Skeletal muscle satellite cell (primary cell): ENCODE measurements around the gene ZNF518A.

Experiments
- H3K27me3 ChIP-seq: 2 replicates; pipeline ENCODE4 v1.7.0; 2013; ENCODE audit warnings: low read length; ENCODE audit not compliant: control insufficient read depth, insufficient read depth
- H3K36me3 ChIP-seq: 2 replicates; pipeline ENCODE4 v1.7.0; 2013; ENCODE audit warnings: mild to moderate bottlenecking, control low read depth, low read length; ENCODE audit not compliant: insufficient read depth
- H3K4me1 ChIP-seq: 2 replicates; pipeline ENCODE4 v1.7.0; 2013; ENCODE audit warnings: low read length; ENCODE audit not compliant: control insufficient read depth, insufficient read depth
- H3K4me2 ChIP-seq: 2 replicates; pipeline ENCODE4 v1.7.0; 2013; ENCODE audit warnings: mild to moderate bottlenecking, low read length
- H3K4me3 ChIP-seq: 2 replicates; pipeline ENCODE4 v1.7.0; 2013; ENCODE audit warnings: low read length
- H3K9ac ChIP-seq: 2 replicates; pipeline ENCODE4 v1.7.0; 2013; ENCODE audit warnings: mild to moderate bottlenecking, low read depth, low read length, moderate library complexity
- H3K9me3 ChIP-seq: replicated peaks from 2 replicates; pipeline ENCODE4 v1.7.0; 2013; ENCODE audit warnings: mild to moderate bottlenecking, control low read depth, low read length
- small RNA-seq: library from RNA; depleted of rRNA; stranded (forward); fragments of <200 nt; gene quantifications from one replicate; pipeline ENCODE3, GENCODE V24; 2012

ZNF518A gene

DNA sequence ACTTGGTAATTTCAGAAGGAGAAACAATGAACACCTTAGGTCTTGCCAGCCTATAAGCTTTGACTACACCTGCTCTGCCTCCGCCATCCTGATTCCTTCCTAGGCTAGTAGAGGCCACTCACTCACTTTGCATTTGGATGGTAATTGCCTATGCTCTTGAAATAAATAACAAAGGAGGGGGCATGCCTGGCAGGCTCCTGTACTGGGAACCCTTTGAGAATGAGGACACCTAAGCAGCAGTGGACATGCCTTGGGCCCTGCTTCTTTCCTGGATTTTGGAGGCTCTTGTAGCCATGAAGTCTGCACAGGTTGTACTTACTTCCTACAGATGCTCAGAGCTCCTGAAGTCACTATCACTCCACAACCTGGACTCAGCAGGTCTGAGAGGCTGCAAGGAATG, 75.5 kb downstream of the ZNF518A start:
- Histone ChIP-seq H3K4me2 (no peak overlapping the region), H3K36me3 (no peaks in the 10 kb centered on the region), H3K27me3 (peaks cover 7% of the 10 kb centered on the region), H3K9me3 (no peaks in the 10 kb centered on the region), H3K4me3 (no peak overlapping the region), H3K4me1 (no peaks in the 10 kb centered on the region), H3K9ac (no peak overlapping the region)

DNA sequence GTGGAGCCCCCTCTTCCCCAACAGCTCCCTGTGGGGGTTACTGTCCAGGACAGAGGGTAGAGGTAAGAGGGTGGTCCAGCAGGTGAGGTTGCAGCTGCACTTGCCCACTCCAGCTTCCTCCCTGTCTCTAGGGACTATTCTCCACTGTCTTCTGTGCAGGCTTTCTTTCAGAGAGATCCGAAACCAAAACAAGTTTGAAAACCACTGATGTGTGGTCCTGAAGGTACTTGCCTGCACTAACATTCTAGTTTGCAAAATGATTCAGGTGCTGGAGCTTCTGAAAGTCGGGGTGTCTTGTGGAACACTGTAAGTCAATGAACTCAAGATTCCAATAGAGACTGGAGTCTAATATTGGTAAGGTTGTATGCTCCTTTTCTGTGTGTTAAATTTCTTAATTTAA, 78.2 kb downstream of the ZNF518A start:
- peaks cover 3% of the 10 kb centered on the region for H3K27me3 ChIP-seq
- no peak overlapping the region for H3K4me3 ChIP-seq
- no peaks in the 10 kb centered on the region for H3K4me1 ChIP-seq
- no peak overlapping the region for H3K4me2 ChIP-seq
- H3K9me3 ChIP-seq = no peaks in the 10 kb centered on the region
- H3K36me3 ChIP-seq = no peaks in the 10 kb centered on the region
- H3K9ac ChIP-seq = no peak overlapping the region

DNA sequence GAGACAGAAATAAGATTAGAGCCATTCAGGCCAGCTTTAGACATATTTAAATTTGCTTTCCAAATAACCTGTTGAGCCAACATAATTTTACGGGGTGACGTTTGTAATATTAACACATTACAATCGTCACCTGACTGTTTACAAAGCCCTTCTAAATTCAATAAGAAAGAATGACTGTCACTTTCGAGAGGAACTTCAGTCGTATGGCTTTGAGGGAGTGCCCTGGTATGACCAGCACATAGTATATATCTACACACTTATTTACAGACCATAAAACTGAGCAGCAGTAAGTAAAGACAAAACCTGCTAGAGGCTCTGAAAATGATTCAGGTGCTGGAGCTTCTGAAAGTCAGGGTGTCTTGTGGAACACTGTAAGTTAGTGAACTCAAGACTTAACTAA, 78.8 kb downstream of the ZNF518A start:
- Histone ChIP-seq H3K9me3 (no peaks in the 10 kb centered on the region), H3K27me3 (peaks cover 3% of the 10 kb centered on the region), H3K36me3 (no peaks in the 10 kb centered on the region), H3K4me3 (no peak overlapping the region), H3K4me2 (no peak overlapping the region), H3K4me1 (no peaks in the 10 kb centered on the region), H3K9ac (no peak overlapping the region)

DNA sequence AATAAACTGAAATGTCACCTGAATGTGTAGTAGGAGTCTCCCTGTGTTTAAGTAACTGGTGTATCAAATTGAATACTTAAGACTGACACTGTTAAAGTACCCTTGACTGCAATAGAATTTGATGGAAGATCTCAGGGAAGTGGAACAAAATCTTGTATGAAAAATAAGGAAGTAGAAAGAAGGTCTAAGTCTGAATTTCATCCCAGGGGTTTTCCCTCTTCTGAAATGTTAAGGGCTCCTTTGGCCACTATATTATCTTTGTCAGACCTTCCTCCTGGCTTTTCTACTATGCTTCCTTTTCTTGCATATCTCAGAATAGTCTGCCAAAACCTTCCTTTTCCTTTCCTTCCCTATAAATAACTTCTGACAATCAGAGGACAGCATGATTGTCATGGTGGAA, 81.7 kb downstream of the ZNF518A start:
- H3K9ac ChIP-seq = no peak overlapping the region
- H3K9me3 ChIP-seq = no peaks in the 10 kb centered on the region
- no peaks in the 10 kb centered on the region for H3K4me1 ChIP-seq
- no peak overlapping the region for H3K4me3 ChIP-seq
- peaks cover 8% of the 10 kb centered on the region for H3K27me3 ChIP-seq
- H3K4me2 ChIP-seq = no peak overlapping the region
- no peaks in the 10 kb centered on the region for H3K36me3 ChIP-seq

DNA sequence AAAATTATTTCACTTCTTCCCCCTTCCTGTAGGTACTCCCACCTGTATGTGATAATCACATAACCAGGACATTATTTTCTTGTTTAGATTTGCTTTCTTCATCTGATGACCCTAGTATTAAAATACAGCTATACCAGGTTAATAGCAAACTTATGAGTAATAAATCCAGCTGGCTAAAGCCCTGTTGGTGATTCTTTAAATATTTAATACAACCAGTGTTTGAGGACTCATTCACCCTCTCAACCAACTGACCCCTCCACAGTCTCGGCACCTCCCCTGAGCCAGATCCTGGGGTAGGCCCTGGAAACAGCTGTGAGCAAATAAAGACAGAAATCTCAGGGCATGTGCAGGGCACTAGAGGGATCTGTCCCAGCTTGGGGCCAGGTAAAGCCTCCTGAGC, 82.8 kb downstream of the ZNF518A start:
- H3K9me3 ChIP-seq = no peaks in the 10 kb centered on the region
- no peak overlapping the region for H3K9ac ChIP-seq
- peaks cover 8% of the 10 kb centered on the region for H3K27me3 ChIP-seq
- H3K4me1 ChIP-seq = no peaks in the 10 kb centered on the region
- no peak overlapping the region for H3K4me3 ChIP-seq
- no peak overlapping the region for H3K4me2 ChIP-seq
- H3K36me3 ChIP-seq = no peaks in the 10 kb centered on the region

Small RNA genes within 50 kb of the gene (small RNA-seq; reads per million reads assigned to genes)
- gene RNU6-271P = 0.77 reads per million, percentile 14 among the genes with 10 or more reads in this experiment
